Activated T-cell treated with anti-CD3 and anti-CD28 coated beads, Interleukin-2, amount 50 U/mL, for 48 hours (primary cell): ENCODE results near the gene TFAP2E.
A peak's percentile ranks its signal among the peaks of the same experiment; 100 is the strongest.

Experiments used
- DNase-seq, 2 experiments: peaks; one replicate each; pipeline ENCODE4 v3.0.0-alpha.2; 2020

Gene TFAP2E

DNA sequence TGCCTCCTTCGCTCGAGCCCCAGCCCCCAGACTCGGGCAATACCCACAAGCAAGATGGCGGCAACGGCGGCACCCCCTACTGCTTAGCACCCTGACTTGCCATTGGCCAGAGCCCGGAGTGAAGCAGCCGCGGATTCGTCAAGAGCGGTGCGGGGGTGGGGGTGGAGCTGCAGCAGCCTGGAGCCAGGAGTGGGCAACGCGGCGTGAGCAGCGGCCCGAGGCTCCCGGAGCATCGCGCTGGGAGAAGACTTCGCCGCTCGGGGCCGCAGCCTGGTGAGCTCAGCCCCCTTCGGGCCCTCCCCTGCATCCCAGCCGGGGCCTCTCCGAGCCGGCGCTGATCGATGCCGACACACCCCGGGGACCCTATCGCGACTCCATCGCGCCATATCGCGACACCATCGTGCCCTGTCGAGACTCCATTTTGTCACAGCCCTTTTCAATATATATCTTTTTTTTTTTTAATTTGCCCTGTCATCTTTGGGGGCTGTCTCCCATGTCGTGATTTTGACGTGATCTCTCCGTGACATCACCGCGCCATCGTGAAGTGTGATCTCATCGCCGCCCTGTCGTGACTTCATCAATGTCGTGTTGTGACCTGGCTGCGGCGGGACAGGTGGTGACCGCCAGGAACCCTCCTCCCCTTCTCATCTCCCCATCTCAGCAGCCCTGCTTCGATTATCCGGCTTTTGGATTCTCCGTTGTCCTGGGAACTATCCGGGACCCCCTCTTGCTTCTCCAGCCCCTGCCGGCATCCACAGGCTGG is 15.3 kb upstream of the TFAP2E start, which contains the start of gene NCDN:
TSS of gene NCDN (plus strand) at position 189 of the 763 bp plus-strand sequence. CDS start at position 581, 392 bp downstream.
- peak; percentile 97 to 98 for DNase-seq

- peak in 1 of 2 experiments; percentile 50 for DNase-seq
Observed at GRCh38 chr1:35558374-35559316, 14.5 kb upstream of the TFAP2E start.

DNA sequence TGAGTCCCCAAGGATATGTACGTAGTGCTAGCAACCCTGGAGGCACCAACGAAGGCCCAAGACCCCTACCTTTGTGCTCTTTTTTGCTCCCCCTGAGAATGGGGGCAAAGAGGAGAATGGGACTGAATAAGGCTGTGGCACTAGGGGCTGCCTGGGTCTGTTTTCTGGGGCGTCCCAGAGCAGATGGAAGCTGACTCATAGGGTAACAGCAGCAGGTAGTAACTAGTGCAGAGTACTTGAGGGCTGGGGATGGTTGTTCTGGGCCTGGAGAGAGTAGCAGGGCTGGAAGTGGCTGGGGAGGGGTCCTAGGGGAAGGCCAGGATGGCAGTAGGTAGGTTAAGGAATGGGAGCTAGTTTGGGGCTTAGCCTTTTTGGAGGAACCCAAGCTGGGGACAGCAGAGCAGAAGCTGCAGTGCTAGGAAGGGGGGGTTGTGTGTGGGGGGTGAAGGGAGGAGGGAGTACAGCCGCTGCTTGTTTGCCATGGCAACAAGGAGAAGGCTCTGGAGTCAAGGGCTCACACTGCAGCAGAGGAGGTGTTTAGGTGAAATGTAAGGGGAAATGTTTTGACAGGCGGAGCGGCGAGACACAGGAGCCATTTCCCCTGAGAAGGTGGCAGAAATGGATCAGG is 13.7 kb upstream of the TFAP2E start:
- DNase-seq, result peak in 1 of 2 experiments; percentile 22

GRCh38 chr1:35560256-35561225 is 12.6 kb upstream of the TFAP2E start:
- no peak for DNase-seq

DNA sequence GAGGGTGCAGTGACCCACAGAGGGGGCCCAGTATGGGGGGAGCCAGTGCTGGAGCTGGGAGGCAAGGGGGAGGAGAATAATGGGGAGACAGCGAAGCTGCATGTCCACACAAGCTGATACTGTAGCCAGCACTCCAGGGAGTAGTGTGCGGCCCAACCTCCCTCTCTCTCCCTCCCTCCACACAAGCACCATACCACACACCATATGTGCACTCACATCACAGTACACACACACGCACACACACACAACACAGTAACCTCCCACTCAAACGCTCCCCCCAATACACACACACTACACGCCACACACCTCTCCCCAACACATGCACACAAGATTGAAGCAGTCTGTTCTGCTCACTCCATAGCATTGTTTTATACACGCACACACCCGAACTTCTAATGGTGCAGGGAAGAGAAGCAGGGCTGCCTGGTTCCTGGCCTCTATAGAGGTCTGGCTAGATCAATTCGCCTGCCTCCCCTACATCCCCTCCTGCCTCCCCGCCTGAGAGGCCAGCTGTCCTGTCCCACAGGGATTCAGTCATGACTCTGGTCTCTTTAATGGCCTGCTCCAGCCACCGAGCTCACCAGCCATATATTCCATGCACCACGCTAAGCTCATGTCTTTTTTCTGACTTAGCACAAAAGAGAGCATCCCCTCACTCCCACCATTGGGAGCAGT is 11.7 kb upstream of the TFAP2E start:
- DNase-seq, result no peak

DNA sequence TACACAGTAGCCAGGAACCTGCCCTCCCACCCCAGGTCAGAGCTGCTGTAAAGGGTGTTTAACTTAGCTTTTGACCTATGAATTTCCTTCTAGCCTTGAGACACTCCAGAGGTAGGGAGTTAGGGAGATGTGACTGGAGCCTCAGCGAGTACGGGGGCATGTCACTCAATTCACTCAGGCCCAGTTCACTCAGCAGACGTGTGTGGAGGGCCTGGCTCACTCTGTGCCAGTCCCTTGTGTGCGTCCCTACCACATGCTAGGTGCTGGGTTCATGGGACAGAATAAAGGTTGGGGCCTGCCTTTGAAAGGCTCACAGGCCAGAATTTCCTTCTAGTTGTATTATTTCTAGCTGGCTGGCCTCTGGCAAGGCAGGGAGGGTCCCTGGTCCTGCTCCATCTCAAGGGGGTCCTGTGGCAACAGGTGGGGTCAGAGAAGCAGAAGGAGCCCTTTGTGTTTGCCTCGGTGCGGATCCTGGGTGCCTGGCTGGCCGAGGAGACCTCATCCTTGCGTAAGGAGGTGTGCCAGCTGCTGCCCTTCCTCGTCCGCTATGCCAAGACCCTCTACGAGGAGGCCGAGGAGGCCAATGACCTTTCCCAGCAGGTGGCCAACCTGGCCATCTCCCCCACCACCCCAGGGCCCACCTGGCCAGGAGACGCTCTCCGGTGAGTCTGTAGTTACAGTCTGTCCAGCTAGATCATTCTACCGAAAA is 11.0 kb upstream of the TFAP2E start:
- DNase-seq, result no peak

DNA sequence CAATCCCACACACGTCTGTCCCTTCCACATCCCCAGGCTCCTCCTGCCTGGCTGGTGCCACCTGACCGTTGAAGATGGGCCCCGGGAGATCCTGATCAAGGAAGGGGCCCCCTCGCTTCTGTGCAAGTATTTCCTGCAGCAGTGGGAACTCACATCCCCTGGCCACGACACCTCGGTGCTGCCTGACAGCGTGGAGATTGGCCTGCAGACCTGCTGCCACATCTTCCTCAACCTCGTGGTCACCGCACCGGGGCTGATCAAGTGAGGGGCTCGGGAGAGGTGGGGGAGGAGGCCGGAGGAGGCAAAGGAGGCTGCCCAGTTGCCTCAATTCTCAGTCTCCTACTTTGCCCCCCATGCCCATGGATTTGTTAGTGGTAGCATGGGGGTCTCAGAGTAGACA is 9.9 kb upstream of the TFAP2E start:
- DNase-seq, result no peak

- DNase-seq, result peak; percentile 89 to 93
Observed at GRCh38 chr1:35564037-35564883, 8.9 kb upstream of the TFAP2E start.

- no peak for DNase-seq
Observed at GRCh38 chr1:35564884-35565741, 8.0 kb upstream of the TFAP2E start.

DNA sequence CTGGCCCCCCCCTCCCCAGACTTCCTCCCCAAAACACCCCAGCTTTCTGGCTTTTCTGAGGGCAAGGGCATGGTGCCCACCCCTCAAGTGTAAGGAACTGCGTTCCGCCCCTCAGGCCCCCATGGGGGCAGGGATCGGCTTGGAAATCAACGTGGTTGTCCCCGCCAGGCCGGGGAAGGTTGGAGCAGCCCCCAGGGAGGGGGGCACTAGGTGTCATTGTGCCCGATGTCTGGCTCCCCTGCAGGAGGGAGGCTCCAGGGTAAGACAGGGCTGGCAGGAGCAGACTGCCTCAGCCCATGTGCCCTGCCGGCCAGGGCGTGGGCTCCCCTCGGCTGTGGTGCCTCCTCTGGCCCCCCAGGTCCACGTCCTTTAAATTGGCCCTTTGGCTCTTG is 7.4 kb upstream of the TFAP2E start:
- no peak for DNase-seq

GRCh38 chr1:35567947-35568558 is 5.1 kb upstream of the TFAP2E start:
- no peak for DNase-seq

DNA sequence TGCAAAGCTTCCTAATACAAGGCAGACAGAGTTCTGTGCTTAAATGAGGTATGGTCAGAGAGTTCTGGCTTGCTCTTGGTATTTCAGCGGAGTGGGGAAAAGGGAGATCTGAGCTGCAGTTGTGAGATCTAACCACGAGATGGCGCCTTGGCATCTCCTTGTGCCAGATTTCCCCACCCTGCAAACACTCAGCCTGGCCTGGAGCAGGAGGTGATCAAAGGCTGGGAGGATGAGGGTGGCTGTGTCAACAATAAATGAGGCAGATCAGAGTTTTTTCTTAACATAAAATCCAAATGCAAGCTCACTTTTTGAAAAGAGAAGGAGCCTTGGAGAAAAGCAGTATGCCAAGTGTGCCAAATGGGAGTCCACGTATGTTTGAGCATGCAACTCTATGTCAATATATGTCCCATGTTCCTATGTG is 4.1 kb upstream of the TFAP2E start:
- DNase-seq, result peak; percentile 70 to 81

- no peak for DNase-seq
Observed at GRCh38 chr1:35569936-35570335, 3.2 kb upstream of the TFAP2E start.

DNA sequence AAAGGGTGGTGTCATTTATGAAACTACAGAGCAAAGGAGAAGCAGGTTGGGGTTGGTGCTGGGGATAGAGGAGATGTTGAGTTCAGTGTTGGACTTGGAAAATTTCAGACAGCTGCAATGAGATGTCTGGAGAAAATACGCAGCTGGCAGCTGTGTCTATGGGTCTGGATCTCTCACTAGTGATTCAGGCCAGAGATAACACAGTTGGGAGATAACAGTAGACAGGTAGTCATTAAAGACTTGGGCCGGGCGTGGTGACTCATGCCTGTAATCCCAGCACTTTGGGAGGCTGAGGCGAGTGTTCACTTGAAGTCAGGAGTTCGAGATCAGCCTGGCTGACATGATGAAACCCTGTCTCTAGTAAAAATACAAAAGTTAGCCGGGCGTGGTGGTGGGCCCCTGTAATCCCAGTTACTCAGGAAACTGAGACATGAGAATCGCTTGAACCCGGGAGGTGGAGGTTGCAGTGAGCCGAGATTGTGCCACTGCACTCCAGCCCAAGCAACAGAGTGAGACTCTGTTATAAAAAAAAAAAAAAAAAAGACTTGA is 2.5 kb upstream of the TFAP2E start:
- DNase-seq, result no peak

- DNase-seq, result no peak
Observed at GRCh38 chr1:35571263-35571662, 1.9 kb upstream of the TFAP2E start.

GRCh38 chr1:35572296-35572695 is 818 bp upstream of the TFAP2E start:
- no peak for DNase-seq

- no peak for DNase-seq
Observed at GRCh38 chr1:35574125-35574654, 1.1 kb downstream of the TFAP2E start.
